ENCODE results near the gene VWA2.

The VWA2 gene

DNA sequence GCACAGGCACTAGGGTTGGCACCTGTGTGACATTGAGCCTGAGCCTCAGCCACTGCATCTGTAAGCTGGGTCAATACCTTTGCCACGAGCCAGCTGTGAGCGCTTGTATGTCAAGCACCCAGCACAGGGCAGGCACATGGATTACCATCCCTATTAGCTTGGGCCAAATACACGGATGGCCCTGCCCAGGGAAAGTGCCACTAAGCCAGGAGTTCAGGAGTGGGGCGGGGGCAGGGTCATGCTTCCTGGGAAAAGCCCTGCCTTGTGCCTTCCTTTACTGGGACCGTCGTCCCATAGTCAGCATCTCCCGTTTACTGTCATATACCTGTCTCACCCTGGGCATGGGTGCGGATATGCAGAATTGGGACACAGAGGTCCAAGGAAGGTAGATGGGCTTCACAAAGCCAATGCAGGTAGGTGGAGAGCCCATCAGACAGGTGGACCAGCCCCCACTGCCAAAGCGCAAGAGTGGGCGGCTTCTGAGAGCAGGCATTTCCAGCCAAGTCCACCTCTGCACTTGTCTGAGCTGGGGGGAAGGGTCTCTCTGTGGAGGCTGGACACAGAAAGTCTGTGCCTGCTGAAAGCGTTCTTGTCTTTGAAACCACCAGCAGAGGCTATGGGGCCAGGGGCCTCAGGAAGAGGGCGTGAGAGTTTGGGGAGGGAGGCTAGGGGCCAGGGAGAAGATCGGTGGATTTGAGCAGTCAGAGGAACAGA, 72.6 kb downstream of the VWA2 start:
- no peak overlapping the region for H2AK5ac ChIP-seq (ENCODE audit: low read depth, low read length)
- no peak overlapping the region for H3K4me3 ChIP-seq (ENCODE audit: low read length in 2 of 2)
- no peak overlapping the region for H2BK5ac ChIP-seq (ENCODE audit: low read length)
- H3K9me3 ChIP-seq (replicated peaks in 1 of 2; ENCODE audit: control insufficient read depth in 2 of 2, insufficient read depth in 1 of 2, low read depth in 1 of 2, low read length in 2 of 2) = no peaks in the 10 kb centered on the region
- no peak overlapping the region for H2BK12ac ChIP-seq (ENCODE audit: low read length)
- DNase-seq (ENCODE audit: low spot score) = no peak
- no peak overlapping the region for H4K91ac ChIP-seq (ENCODE audit: low read depth, low read length, poor library complexity)
- no peak overlapping the region for H2BK15ac ChIP-seq (ENCODE audit: low read length)
- no peak overlapping the region for H3K23ac ChIP-seq (ENCODE audit: low read depth, low read length, poor library complexity)
- peak overlapping the region; percentile 32 for H3K14ac ChIP-seq (ENCODE audit: low read length)
- H3K18ac ChIP-seq (ENCODE audit: low read length) = peak overlapping the region; percentile 32
- H4K8ac ChIP-seq (ENCODE audit: low read depth, low read length) = no peak overlapping the region
- peaks cover 15 to 19% of the 10 kb centered on the region in 2 donors for H3K4me1 ChIP-seq (ENCODE audit: control insufficient read depth in 2 of 2, insufficient read depth in 1 of 2, low read depth in 1 of 2, low read length in 2 of 2)
- no CpG with 5 or more reads among the region's 13 CpGs for WGBS, 2 donors (ENCODE audit: extremely low coverage in 2 of 2, insufficient read length in 2 of 2, insufficient replicate concordance in 1 of 2)
- no peak overlapping the region for H3K4me2 ChIP-seq (ENCODE audit: insufficient read depth, low read length, poor library complexity, severe bottlenecking)
- no peaks in the 10 kb centered on the region for H3K36me3 ChIP-seq (replicated peaks in 1 of 2; ENCODE audit: control insufficient read depth in 2 of 2, insufficient read depth in 2 of 2, low read length in 2 of 2)
- no peak overlapping the region for H2AFZ ChIP-seq (ENCODE audit: low read length)
- no peak overlapping the region for H3K9ac ChIP-seq (ENCODE audit: low read depth, low read length, poor library complexity)
- H3K27ac ChIP-seq (replicated peaks; ENCODE audit: low read length) = no peak overlapping the region
- no peak overlapping the region for H3K4ac ChIP-seq (ENCODE audit: low read length)
- H3K27me3 ChIP-seq (ENCODE audit: control insufficient read depth in 3 of 3, insufficient read depth in 3 of 3, low read depth in 1 of 3, low read length in 3 of 3) = no peaks in the 10 kb centered on the region
- H3K79me1 ChIP-seq (ENCODE audit: low read depth, low read length) = no peaks in the 10 kb centered on the region
- H2BK120ac ChIP-seq (ENCODE audit: low read depth, low read length) = no peak overlapping the region

DNA sequence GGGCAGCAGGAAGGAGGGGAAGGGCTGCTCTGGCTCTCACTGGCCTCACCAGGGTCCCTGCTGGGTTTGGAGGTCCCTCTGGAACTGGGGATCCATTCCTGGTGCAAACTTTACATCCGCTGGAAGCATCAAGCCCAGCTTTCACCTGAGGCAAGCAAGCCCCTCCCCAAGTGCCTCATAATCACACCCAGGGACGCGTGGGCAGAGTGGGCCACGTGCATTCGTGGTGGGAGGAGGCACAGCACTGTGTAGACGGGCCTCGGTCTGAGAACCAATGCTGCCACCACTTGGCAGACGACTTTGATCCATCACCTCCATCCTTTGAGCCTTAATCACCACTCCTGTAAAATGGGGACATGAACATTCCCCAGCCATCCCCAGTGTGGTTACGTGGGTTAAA, 74.1 kb downstream of the VWA2 start:
- no peak overlapping the region for H3K4ac ChIP-seq (ENCODE audit: low read length)
- no peaks in the 10 kb centered on the region for H3K79me1 ChIP-seq (ENCODE audit: low read depth, low read length)

GRCh38 chr10:114313866-114314265, 74.8 kb downstream of the VWA2 start:
- DNase-seq (ENCODE audit: low spot score) = no peak
- Histone ChIP-seq H3K18ac (ENCODE audit: low read length) (peak overlapping the region; percentile 5), H2BK5ac (ENCODE audit: low read length) (peak overlapping the region; percentile 87), H2BK120ac (ENCODE audit: low read depth, low read length) (no peak overlapping the region), H3K4me2 (ENCODE audit: insufficient read depth, low read length, poor library complexity, severe bottlenecking) (no peak overlapping the region), H3K9me3 (replicated peaks in 1 of 2; ENCODE audit: control insufficient read depth in 2 of 2, insufficient read depth in 1 of 2, low read depth in 1 of 2, low read length in 2 of 2) (no peaks in the 10 kb centered on the region), H3K79me1 (ENCODE audit: low read depth, low read length) (no peaks in the 10 kb centered on the region), H2BK12ac (ENCODE audit: low read length) (no peak overlapping the region), H3K4ac (ENCODE audit: low read length) (no peak overlapping the region), H2AFZ (ENCODE audit: low read length) (no peak overlapping the region), H2BK15ac (ENCODE audit: low read length) (peak overlapping the region; percentile 73), H3K9ac (ENCODE audit: low read depth, low read length, poor library complexity) (peak overlapping the region; percentile 53), H4K91ac (ENCODE audit: low read depth, low read length, poor library complexity) (no peak overlapping the region), H3K4me3 (ENCODE audit: low read length in 2 of 2) (no peak overlapping the region), H3K4me1 (ENCODE audit: control insufficient read depth in 2 of 2, insufficient read depth in 1 of 2, low read depth in 1 of 2, low read length in 2 of 2) (peaks cover 7 to 8% of the 10 kb centered on the region in 2 donors), H3K23ac (ENCODE audit: low read depth, low read length, poor library complexity) (no peak overlapping the region), H3K27ac (replicated peaks; ENCODE audit: low read length) (no peak overlapping the region), H2AK5ac (ENCODE audit: low read depth, low read length) (peak overlapping the region; percentile 19), H3K27me3 (ENCODE audit: control insufficient read depth in 3 of 3, insufficient read depth in 3 of 3, low read depth in 1 of 3, low read length in 3 of 3) (no peaks in the 10 kb centered on the region), H3K36me3 (replicated peaks in 1 of 2; ENCODE audit: control insufficient read depth in 2 of 2, insufficient read depth in 2 of 2, low read length in 2 of 2) (no peaks in the 10 kb centered on the region), H3K14ac (ENCODE audit: low read length) (peak overlapping the region; percentile 21), H4K8ac (ENCODE audit: low read depth, low read length) (no peak overlapping the region)
- no CpG with 5 or more reads among the region's 11 CpGs for WGBS, 2 donors (ENCODE audit: extremely low coverage in 2 of 2, insufficient read length in 2 of 2, insufficient replicate concordance in 1 of 2)

More for the DNA sequence above, 74.1 kb downstream of the VWA2 start:
- DNase-seq (ENCODE audit: low spot score) = no peak
- Histone ChIP-seq H4K91ac (ENCODE audit: low read depth, low read length, poor library complexity) (no peak overlapping the region), H3K9me3 (replicated peaks in 1 of 2; ENCODE audit: control insufficient read depth in 2 of 2, insufficient read depth in 1 of 2, low read depth in 1 of 2, low read length in 2 of 2) (no peaks in the 10 kb centered on the region), H2AFZ (ENCODE audit: low read length) (no peak overlapping the region), H2BK15ac (ENCODE audit: low read length) (no peak overlapping the region), H3K9ac (ENCODE audit: low read depth, low read length, poor library complexity) (no peak overlapping the region), H2BK12ac (ENCODE audit: low read length) (no peak overlapping the region), H3K27ac (replicated peaks; ENCODE audit: low read length) (no peak overlapping the region), H3K4me2 (ENCODE audit: insufficient read depth, low read length, poor library complexity, severe bottlenecking) (no peak overlapping the region), H2BK120ac (ENCODE audit: low read depth, low read length) (no peak overlapping the region), H2AK5ac (ENCODE audit: low read depth, low read length) (no peak overlapping the region), H3K27me3 (ENCODE audit: control insufficient read depth in 3 of 3, insufficient read depth in 3 of 3, low read depth in 1 of 3, low read length in 3 of 3) (no peaks in the 10 kb centered on the region), H2BK5ac (ENCODE audit: low read length) (no peak overlapping the region), H3K4me3 (ENCODE audit: low read length in 2 of 2) (no peak overlapping the region), H3K36me3 (replicated peaks in 1 of 2; ENCODE audit: control insufficient read depth in 2 of 2, insufficient read depth in 2 of 2, low read length in 2 of 2) (no peaks in the 10 kb centered on the region), H4K8ac (ENCODE audit: low read depth, low read length) (no peak overlapping the region), H3K18ac (ENCODE audit: low read length) (no peak overlapping the region), H3K23ac (ENCODE audit: low read depth, low read length, poor library complexity) (no peak overlapping the region), H3K4me1 (ENCODE audit: control insufficient read depth in 2 of 2, insufficient read depth in 1 of 2, low read depth in 1 of 2, low read length in 2 of 2) (peaks cover 14 to 15% of the 10 kb centered on the region in 2 donors), H3K14ac (ENCODE audit: low read length) (no peak overlapping the region)
- no CpG with 5 or more reads among the region's 9 CpGs for WGBS, 2 donors (ENCODE audit: extremely low coverage in 2 of 2, insufficient read length in 2 of 2, insufficient replicate concordance in 1 of 2)

DNA sequence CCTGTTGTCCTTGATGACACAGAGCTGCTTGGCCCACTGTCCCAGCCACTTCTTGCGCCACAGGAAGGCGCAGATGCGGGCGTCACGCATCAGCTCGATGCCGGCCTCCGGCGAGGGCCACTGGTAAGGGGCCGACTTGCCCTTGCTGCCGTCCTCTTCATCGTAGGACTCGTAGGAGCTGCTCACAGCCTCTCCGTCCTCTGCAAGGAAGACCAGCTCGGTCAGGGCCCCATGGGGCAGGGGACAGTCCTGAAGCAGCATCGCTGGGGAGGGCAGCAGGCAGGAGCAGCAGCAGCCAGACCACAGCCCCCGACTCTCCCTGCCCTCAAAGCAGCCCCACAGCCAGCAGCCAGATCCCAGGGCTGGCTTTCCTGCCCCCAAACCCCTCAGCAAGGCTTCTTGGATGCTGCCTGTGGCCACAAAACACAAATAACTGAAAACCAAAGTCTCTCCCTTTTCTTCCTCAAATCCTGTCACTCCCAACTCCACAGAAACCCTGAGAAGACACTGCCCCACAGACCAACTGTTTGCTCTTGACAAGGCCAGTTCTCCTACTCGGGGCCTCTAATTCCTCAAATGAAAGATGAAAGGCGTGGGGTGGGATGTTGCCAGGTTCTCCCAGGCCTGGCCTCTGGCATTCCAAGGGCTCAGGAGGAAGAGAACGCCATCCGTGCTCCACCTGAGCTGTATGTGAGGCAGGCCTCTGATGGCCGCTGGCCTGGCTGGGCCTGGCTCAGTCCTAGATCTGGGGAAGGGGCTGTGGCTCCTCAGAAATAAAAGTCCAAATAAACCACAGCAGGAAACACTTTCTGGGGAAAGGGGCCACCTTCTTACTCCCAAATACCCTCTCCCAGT, 76.7 kb downstream of the VWA2 start:
- H2BK120ac ChIP-seq (ENCODE audit: low read depth, low read length) = no peak overlapping the region
- WGBS, 2 donors (ENCODE audit: extremely low coverage in 2 of 2, insufficient read length in 2 of 2, insufficient replicate concordance in 1 of 2) = no CpG with 5 or more reads among the region's 22 CpGs
- peak overlapping the region; percentile 12 for H3K18ac ChIP-seq (ENCODE audit: low read length)
- no peak overlapping the region for H4K8ac ChIP-seq (ENCODE audit: low read depth, low read length)
- H3K9me3 ChIP-seq (replicated peaks in 1 of 2; ENCODE audit: control insufficient read depth in 2 of 2, insufficient read depth in 1 of 2, low read depth in 1 of 2, low read length in 2 of 2) = no peaks in the 10 kb centered on the region
- H3K4ac ChIP-seq (ENCODE audit: low read length) = no peak overlapping the region
- H3K4me2 ChIP-seq (ENCODE audit: insufficient read depth, low read length, poor library complexity, severe bottlenecking) = no peak overlapping the region
- no peak overlapping the region for H3K9ac ChIP-seq (ENCODE audit: low read depth, low read length, poor library complexity)
- no peak overlapping the region for H2BK5ac ChIP-seq (ENCODE audit: low read length)
- H3K4me1 ChIP-seq (ENCODE audit: control insufficient read depth in 2 of 2, insufficient read depth in 1 of 2, low read depth in 1 of 2, low read length in 2 of 2) = peaks cover 2% of the 10 kb centered on the region in 2 donors
- peak overlapping the region; percentile 20 for H2AK5ac ChIP-seq (ENCODE audit: low read depth, low read length)
- peak overlapping the region; percentile 9 for H4K91ac ChIP-seq (ENCODE audit: low read depth, low read length, poor library complexity)
- peak overlapping the region; percentile 76 for H2AFZ ChIP-seq (ENCODE audit: low read length)
- no peak overlapping the region for H3K23ac ChIP-seq (ENCODE audit: low read depth, low read length, poor library complexity)
- no peak overlapping the region for H3K14ac ChIP-seq (ENCODE audit: low read length)
- H2BK12ac ChIP-seq (ENCODE audit: low read length) = peak overlapping the region; percentile 8
- H2BK15ac ChIP-seq (ENCODE audit: low read length) = no peak overlapping the region
- no peaks in the 10 kb centered on the region for H3K79me1 ChIP-seq (ENCODE audit: low read depth, low read length)
- no peaks in the 10 kb centered on the region for H3K27me3 ChIP-seq (ENCODE audit: control insufficient read depth in 3 of 3, insufficient read depth in 3 of 3, low read depth in 1 of 3, low read length in 3 of 3)
- no peak for DNase-seq (ENCODE audit: low spot score)
- no peak overlapping the region for H3K27ac ChIP-seq (replicated peaks; ENCODE audit: low read length)
- no peak overlapping the region for H3K4me3 ChIP-seq (ENCODE audit: low read length in 2 of 2)
- no peaks in the 10 kb centered on the region for H3K36me3 ChIP-seq (replicated peaks in 1 of 2; ENCODE audit: control insufficient read depth in 2 of 2, insufficient read depth in 2 of 2, low read length in 2 of 2)
